Measurements from ENCODE around the gene SLC16A10.
A peak's percentile ranks its signal among the peaks of the same experiment; 100 is the strongest.
"Not testable (repeated sequence)": the region's sequence is repeated elsewhere in the genome, so short reads cannot be mapped to it uniquely, and the experiment has no call there.

The SLC16A10 gene, protein sequence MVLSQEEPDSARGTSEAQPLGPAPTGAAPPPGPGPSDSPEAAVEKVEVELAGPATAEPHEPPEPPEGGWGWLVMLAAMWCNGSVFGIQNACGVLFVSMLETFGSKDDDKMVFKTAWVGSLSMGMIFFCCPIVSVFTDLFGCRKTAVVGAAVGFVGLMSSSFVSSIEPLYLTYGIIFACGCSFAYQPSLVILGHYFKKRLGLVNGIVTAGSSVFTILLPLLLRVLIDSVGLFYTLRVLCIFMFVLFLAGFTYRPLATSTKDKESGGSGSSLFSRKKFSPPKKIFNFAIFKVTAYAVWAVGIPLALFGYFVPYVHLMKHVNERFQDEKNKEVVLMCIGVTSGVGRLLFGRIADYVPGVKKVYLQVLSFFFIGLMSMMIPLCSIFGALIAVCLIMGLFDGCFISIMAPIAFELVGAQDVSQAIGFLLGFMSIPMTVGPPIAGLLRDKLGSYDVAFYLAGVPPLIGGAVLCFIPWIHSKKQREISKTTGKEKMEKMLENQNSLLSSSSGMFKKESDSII

GRCh38 chr6:111087106-111087835 lies at the start of gene SLC16A10:
Gene SLC16A10 (plus strand): TSS chr6:111087503. CDS start chr6:111087753, 250 bp downstream.
- peak; percentile 78 for DNase-seq

GRCh38 chr6:111038534-111039252 lies 48.6 kb upstream of the SLC16A10 start:
- DNase-seq: no peak

- DNase-seq: no peak
These were observed 45.4 kb upstream of the SLC16A10 start for GRCh38 chr6:111041917-111042316.

- no peak for DNase-seq
These were observed 40.1 kb upstream of the SLC16A10 start for GRCh38 chr6:111047244-111047643.

DNA sequence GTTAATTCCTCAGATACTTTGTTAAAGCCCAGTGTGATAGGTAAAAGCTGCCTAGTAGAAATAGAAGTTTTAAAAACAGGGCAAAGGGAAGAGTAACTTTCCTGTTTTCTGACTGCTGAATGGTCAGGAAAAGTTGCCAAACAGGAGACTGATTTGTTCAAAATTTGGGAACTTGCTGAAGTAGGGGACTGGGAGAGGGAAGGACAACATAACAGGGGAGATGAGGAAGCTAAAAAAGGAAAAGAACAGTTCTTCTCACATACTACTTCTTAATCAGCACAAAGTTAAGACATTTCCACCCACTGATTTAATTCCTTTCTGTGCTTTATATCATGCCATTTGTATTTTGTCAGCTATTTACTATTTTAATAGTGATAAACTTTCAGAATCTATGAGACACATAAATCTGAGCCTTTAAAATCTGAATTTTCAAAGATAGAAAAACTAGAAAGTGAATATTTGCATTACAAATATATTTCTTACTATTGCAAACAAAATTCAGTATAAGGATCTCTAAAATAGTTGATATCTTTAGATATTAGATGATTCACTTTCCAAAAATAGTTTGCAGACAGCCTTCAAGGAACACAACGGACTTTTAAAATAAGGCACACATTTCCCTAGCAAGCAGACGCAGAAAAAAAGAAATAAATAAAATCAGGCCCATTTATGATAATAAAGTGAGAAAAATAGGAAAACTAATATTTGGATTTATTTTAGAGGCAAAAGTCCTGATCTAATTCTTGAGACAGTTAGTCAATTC lies 36.9 kb upstream of the SLC16A10 start:
- no peak for DNase-seq

DNA sequence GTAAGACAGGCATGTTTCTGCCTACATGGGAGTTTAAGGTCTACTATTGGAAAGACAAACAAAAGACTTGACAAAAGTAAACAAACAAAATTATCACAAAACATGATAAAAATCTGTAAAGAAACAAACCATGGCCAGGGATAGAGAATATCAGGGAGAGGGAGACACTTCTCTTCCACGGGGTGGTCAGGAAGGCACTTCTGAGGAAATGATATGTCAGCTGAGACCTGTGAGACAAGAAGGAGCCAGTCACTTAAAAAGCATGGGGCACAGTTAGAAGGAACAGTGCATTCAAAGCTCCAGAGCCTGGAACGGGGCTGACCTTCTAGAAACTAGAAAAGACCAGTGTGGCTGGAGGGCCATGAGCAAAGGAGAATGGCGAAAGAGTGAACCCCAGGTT lies 35.1 kb upstream of the SLC16A10 start:
- no peak for DNase-seq

- DNase-seq: peak; percentile 6
These were observed 30.1 kb upstream of the SLC16A10 start for GRCh38 chr6:111057074-111057752.

- no peak for DNase-seq
These were observed 25.8 kb upstream of the SLC16A10 start for GRCh38 chr6:111061508-111061907.

GRCh38 chr6:111061985-111062384 lies 25.3 kb upstream of the SLC16A10 start:
- not testable (repeated sequence) for DNase-seq

DNA sequence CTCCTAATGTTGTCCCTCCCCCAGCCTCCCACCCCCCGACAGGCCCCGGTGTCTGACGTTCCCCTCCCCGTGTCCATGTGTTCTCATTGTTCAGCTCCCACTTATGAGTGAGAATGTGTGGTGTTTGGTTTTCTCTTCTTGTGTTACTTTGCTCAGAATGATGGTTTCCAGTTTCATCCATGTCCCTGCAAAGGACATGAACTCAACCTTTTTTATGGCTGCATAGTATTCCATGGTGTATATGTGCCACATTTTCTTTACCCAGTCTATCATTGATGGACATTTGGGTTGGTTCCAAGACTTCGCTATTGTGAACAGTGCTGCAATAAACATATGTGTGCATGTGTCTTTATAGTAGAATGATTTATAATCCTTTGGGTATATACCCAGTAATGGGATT lies 24.4 kb upstream of the SLC16A10 start:
- DNase-seq: not testable (repeated sequence)

GRCh38 chr6:111068109-111068865 lies 19.0 kb upstream of the SLC16A10 start:
- no peak for DNase-seq

GRCh38 chr6:111068866-111069234 lies 18.5 kb upstream of the SLC16A10 start:
- no peak for DNase-seq

DNA sequence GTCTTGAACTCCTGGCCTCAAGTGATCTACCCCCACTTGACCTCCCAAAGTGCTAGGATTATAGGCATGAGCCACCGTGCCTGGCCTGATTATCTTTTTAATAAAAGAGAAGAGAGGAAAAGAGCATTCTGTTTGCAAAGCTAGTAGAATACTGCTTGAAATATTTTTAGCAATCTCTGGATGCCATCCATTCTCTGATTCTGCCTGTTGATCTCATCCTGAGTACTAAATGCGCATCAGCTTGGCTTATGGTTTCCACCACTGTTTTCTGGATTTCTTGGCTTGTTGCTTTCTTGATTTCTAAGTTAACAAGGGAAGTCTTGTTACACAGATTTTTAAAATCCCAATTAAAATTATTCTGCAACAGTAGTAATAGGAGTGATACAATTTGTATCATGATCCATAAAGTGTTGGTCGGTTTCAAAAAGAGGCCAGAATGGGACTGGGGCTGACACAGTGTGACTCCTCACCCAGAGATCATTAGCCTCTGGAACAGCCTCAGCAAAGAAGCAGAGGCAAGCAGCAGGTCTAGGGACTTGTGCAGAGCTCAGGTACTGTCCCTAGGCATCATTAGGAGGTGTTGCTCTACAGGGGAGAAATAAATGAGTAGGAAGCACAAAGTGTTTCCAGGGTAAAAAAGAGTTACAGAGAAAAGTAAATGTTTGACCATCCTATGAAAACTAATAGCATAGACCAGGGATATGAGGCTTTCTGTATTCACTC lies 17.8 kb upstream of the SLC16A10 start:
- DNase-seq: no peak

- no peak for DNase-seq
These were observed 16.9 kb upstream of the SLC16A10 start for GRCh38 chr6:111070105-111071005.

GRCh38 chr6:111072801-111073360 lies 14.4 kb upstream of the SLC16A10 start:
- DNase-seq: no peak

- no peak for DNase-seq
These were observed 13.0 kb upstream of the SLC16A10 start for GRCh38 chr6:111074311-111074710.

DNA sequence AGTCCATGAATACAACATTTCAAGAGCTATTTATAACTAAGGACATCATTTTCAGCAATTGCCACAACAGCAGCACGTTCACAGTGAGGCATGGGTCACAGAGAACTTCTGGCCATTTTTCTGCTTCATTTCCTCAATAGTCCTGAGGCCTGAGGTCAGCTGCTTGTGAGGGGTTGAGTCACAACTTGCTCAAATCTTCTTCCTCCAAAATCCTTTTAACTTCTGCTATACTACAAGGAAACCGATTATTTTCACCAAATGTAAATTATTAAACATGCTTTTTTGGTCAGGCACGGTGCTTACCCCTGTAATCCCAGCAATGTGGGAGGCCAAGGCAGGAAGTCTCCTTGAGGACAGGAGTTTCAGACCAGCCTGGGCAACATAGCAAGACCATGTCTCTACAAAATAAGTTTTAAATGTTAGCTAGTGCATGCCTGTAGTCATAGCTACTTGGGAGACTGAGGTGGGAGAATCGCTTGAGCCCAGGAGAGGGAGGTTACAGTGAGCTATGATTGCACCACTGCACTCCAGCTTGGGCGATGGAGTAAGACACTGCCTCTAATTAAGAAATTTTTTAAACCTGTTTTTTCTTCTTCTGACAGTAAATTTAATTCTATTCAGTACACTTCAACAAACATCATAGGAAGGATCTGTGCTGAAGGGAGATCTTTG lies 11.1 kb upstream of the SLC16A10 start:
- no peak for DNase-seq

- DNase-seq: no peak
These were observed 6.6 kb upstream of the SLC16A10 start for GRCh38 chr6:111080698-111081097.

Measured in activated CD4-positive, alpha-beta T cell treated with anti-CD3 and anti-CD28 coated beads, Interleukin-2, amount 50 U/mL, for 1 hour (primary cell).